A673 (cell line): ENCODE data around the gene PDCD1. TPM values are rescaled to one million over a fixed set of nuclear protein-coding genes. Genes with fewer than 3 reads are reported as not detected.
A peak's percentile ranks its signal among the peaks of the same experiment; 100 is the strongest.
"Not testable (repeated sequence)": the region's sequence is repeated elsewhere in the genome, so short reads cannot be mapped to it uniquely, and the experiment has no call there.

Experiments used
- BruUV-seq: library from RNA; stranded (reverse); fragments of 400-500 nt; replicated peaks from 2 replicates; lab custom pipeline; 2021; lab: Mats Ljungman, UMichigan
- CTCF ChIA-PET: fragments of 300-600 bp; sonication (Branson Sonifier 250); formaldehyde crosslinking; loops from one replicate; lab custom pipeline; 2022; ENCODE audit warnings: antibody characterized with exemption; lab: Charles Lee
- POLR2A ChIA-PET: fragments of 300-600 bp; sonication (Branson Sonifier 250); formaldehyde crosslinking; loops from one replicate; lab custom pipeline; 2022; ENCODE audit warnings: antibody characterized with exemption; ENCODE audit not compliant: low non-redundant PET; lab: Charles Lee
- DNase-seq: peaks from one replicate; pipeline ENCODE4 v3.0.0-alpha.2; 2015; ENCODE audit warnings: low spot score
- H3K27ac ChIP-seq: fragments of 200-600 bp; sonication (generic); 2 replicates; pipeline ENCODE4 v1.5.1; 2016; ENCODE audit warnings: mixed run types, low read depth, mild to moderate bottlenecking, mixed read lengths, antibody characterized with exemption, low read length; ENCODE audit not compliant: poor library complexity, severe bottlenecking
- H3K27me3 ChIP-seq: fragments of 200-600 bp; sonication (generic); replicated peaks from 2 replicates; pipeline ENCODE4 v1.6.1; 2017; ENCODE audit warnings: mixed run types, low read depth, mild to moderate bottlenecking, mixed read lengths, antibody characterized with exemption, low read length; ENCODE audit not compliant: insufficient read depth, poor library complexity
- H3K36me3 ChIP-seq: fragments of 200-600 bp; sonication (generic); 2 replicates; pipeline ENCODE4 v1.6.1; 2016; ENCODE audit warnings: mixed run types, mild to moderate bottlenecking, mixed read lengths, antibody characterized with exemption, low read length; ENCODE audit not compliant: insufficient read depth, poor library complexity, severe bottlenecking
- H3K4me1 ChIP-seq: fragments of 200-600 bp; sonication (generic); 2 replicates; pipeline ENCODE4 v1.6.1; 2017; ENCODE audit warnings: mixed run types, mild to moderate bottlenecking, mixed read lengths, antibody characterized with exemption, low read length; ENCODE audit not compliant: insufficient read depth, poor library complexity, severe bottlenecking
- H3K4me3 ChIP-seq: fragments of 200-600 bp; sonication (generic); 2 replicates; pipeline ENCODE4 v1.5.1; 2016; ENCODE audit warnings: low read depth, mixed run types, mild to moderate bottlenecking, mixed read lengths, low read length; ENCODE audit not compliant: poor library complexity, severe bottlenecking
- H3K9me3 ChIP-seq: fragments of 200-600 bp; sonication (generic); 2 replicates; pipeline ENCODE4 v1.6.1; 2016; ENCODE audit warnings: mixed run types, low read depth, mild to moderate bottlenecking, mixed read lengths, antibody characterized with exemption, low read length; ENCODE audit not compliant: poor library complexity, severe bottlenecking
- CTCF ChIP-seq: fragments of 300-800, 200-600 bp; sonication (generic); conservative IDR thresholded peaks from 2 replicates; pipeline ENCODE4 v1.5.1; 2017; ENCODE audit warnings: low read depth, mild to moderate bottlenecking, antibody characterized with exemption, low read length, moderate library complexity, mixed read lengths
- EZH2 ChIP-seq: fragments of 200-600 bp; sonication (generic); IDR thresholded peaks from 2 replicates; pipeline ENCODE4 v1.6.1; 2017; ENCODE audit warnings: borderline replicate concordance, low read depth, mild to moderate bottlenecking, mixed read lengths, antibody characterized with exemption, low read length; ENCODE audit not compliant: poor library complexity, severe bottlenecking
- intact Hi-C: fragments of 100-400 bp; cut with micrococcal nuclease; formaldehyde crosslinking; loops from one replicate; pipeline ENCODE4 v1.10.0; 2022; ENCODE audit not compliant: unreplicated experiment
- total RNA-seq: library from RNA; stranded (reverse); gene quantifications from 2 replicates; pipeline ENCODE4 v1.2.3, GENCODE V29; 2021

The PDCD1 gene
- total RNA-seq, 1 experiment from 2014 or later, result 0.34 TPM

GRCh38 chr2:241801611-241802420, 56.9 kb downstream of the PDCD1 start:
- no peak for DNase-seq
- POLR2A ChIA-PET, result no interaction called here

GRCh38 chr2:241800198-241800903, 58.3 kb downstream of the PDCD1 start:
- POLR2A ChIA-PET, H3K27me3 ChIP-seq, BruUV-seq, CTCF ChIA-PET, H3K4me3 ChIP-seq, DNase-seq, H3K27ac ChIP-seq, H3K36me3 ChIP-seq, H3K9me3 ChIP-seq, intact Hi-C loops: not testable (repeated sequence)
- H3K4me1 ChIP-seq, result peaks cover 27% of the 10 kb centered on the region

More at GRCh38 chr2:241801611-241802420, 56.9 kb downstream of the PDCD1 start:
- peaks cover 27% of the 10 kb centered on the region for H3K4me1 ChIP-seq
- no peaks in the 10 kb centered on the region for H3K9me3 ChIP-seq
- H3K27ac ChIP-seq, result peak overlapping the region; percentile 37
- H3K36me3 ChIP-seq, result no peaks in the 10 kb centered on the region
- CTCF ChIA-PET, result no interaction called here
- H3K27me3 ChIP-seq, result no peaks in the 10 kb centered on the region
- BruUV-seq, result no TSS peak
- H3K4me3 ChIP-seq, result no peak overlapping the region
- intact Hi-C loops, result no loop called here
- TF ChIP-seq EZH2 (no peak), CTCF (no peak)

Other genes starting within 250 kb of the PDCD1 start
- 82.0 and 84.9 TPM in 2 replicates for gene THAP4, start 221.7 kb downstream of the PDCD1 start, total RNA-seq
- gene ATG4B, start 221.2 kb downstream of the PDCD1 start, total RNA-seq, result 102 and 122 TPM in 2 replicates
- gene DTYMK, start 172.1 kb downstream of the PDCD1 start, total RNA-seq, result 139 TPM in 2 replicates
- gene ING5, start 156.9 kb downstream of the PDCD1 start, total RNA-seq, result 70.3 and 75.5 TPM in 2 replicates
- 30.7 and 44.3 TPM in 2 replicates for gene D2HGDH, start 124.3 kb downstream of the PDCD1 start, total RNA-seq
- 5.0 and 5.3 TPM in 2 replicates for gene GAL3ST2, start 82.1 kb downstream of the PDCD1 start, total RNA-seq
- gene NEU4, start 49.7 kb downstream of the PDCD1 start, total RNA-seq, result 38.5 and 48.4 TPM in 2 replicates
- gene RTP5, start 10.8 kb upstream of the PDCD1 start, total RNA-seq, result 0.20 TPM in 1 of 2 replicates, not detected in the other